ENCODE results near the gene EHBP1L1. TPM values are rescaled to one million over a fixed set of nuclear protein-coding genes. Genes with fewer than 3 reads are reported as not detected.

EHBP1L1 gene
- total RNA-seq, 4 donors from 2014 or later: 46.5 to 101 (median 87.4) TPM

GRCh38 chr11:65579291-65579690 is 3.4 kb downstream of the EHBP1L1 start:
- Histone ChIP-seq H3K36me3 (peaks cover 27 to 65% (median 30%) of the 10 kb centered on the region in 3 donors), H3K9me3 (no peaks in the 10 kb centered on the region), H3K4me1 (peaks cover 27 to 68% (median 36%) of the 10 kb centered on the region in 3 donors), H3K27me3 (no peaks in the 10 kb centered on the region), H3K4me3 (no peak overlapping the region), H3K27ac (peak overlapping the region in 3 of 4 donors; percentile 97 to 99 (median 98))
- DNase-seq: no peak
- no peak for TF ChIP-seq POLR2A (IDR thresholded peaks at IDR 0.05)
- no peak for TF ChIP-seq CTCF (IDR thresholded peaks at IDR 0.05)
- intact Hi-C loops (cut with DNase I): no loop called here
- 78 to 98% methylated on average over 4 of the region's 4 CpGs for WGBS, 2 donors

- intact Hi-C loops (cut with DNase I): no loop called here
- no peaks in the 10 kb centered on the region for H3K27me3 ChIP-seq
- no peaks in the 10 kb centered on the region for H3K9me3 ChIP-seq
- no peak for DNase-seq
- H3K4me1 ChIP-seq: peaks cover 22 to 68% (median 41%) of the 10 kb centered on the region in 3 donors
- peak overlapping the region in 1 of 4 donors; percentile 22 for H3K27ac ChIP-seq
- no peak for TF ChIP-seq CTCF (IDR thresholded peaks at IDR 0.05)
- TF ChIP-seq POLR2A (IDR thresholded peaks at IDR 0.05): no peak
- H3K36me3 ChIP-seq: peaks cover 27 to 74% (median 30%) of the 10 kb centered on the region in 3 donors
- WGBS, 2 donors: 90 to 94% methylated on average over 7 to 9 of the region's 19 CpGs
- H3K4me3 ChIP-seq: no peak overlapping the region
Observed at GRCh38 chr11:65580031-65580692, 4.3 kb downstream of the EHBP1L1 start.

GRCh38 chr11:65580756-65581155 is 4.9 kb downstream of the EHBP1L1 start:
- DNase-seq: no peak
- no peak for TF ChIP-seq POLR2A (IDR thresholded peaks at IDR 0.05)
- Histone ChIP-seq H3K9me3 (no peaks in the 10 kb centered on the region), H3K36me3 (peaks cover 27 to 80% (median 34%) of the 10 kb centered on the region in 3 donors), H3K27ac (peak overlapping the region in 1 of 4 donors; percentile 22), H3K27me3 (no peaks in the 10 kb centered on the region), H3K4me3 (no peak overlapping the region), H3K4me1 (peaks cover 19 to 68% (median 41%) of the 10 kb centered on the region in 3 donors)
- WGBS, 2 donors: 40 to 87% methylated on average over 1 to 6 of the region's 8 CpGs
- intact Hi-C loops (cut with DNase I): no loop called here

GRCh38 chr11:65581928-65582327 is 6.1 kb downstream of the EHBP1L1 start:
- TF ChIP-seq CTCF (IDR thresholded peaks at IDR 0.05) (no peak), POLR2A (IDR thresholded peaks at IDR 0.05) (no peak)
- Histone ChIP-seq H3K27me3 (no peaks in the 10 kb centered on the region), H3K9me3 (no peaks in the 10 kb centered on the region), H3K36me3 (peaks cover 27 to 92% (median 39%) of the 10 kb centered on the region in 3 donors), H3K4me3 (no peak overlapping the region), H3K4me1 (peaks cover 28 to 71% (median 41%) of the 10 kb centered on the region in 3 donors), H3K27ac (peak overlapping the region in 2 of 4 donors; percentile 22 to 33)
- 94 to 100% methylated on average over 1 to 2 of the region's 3 CpGs for WGBS, 2 donors
- intact Hi-C loops (cut with DNase I): no loop called here
- no peak for DNase-seq

GRCh38 chr11:65583589-65583988 is 7.7 kb downstream of the EHBP1L1 start:
- H3K27me3 ChIP-seq: no peaks in the 10 kb centered on the region
- H3K27ac ChIP-seq: peak overlapping the region in 1 of 4 donors; percentile 52
- H3K4me1 ChIP-seq: peaks cover 28 to 71% (median 33%) of the 10 kb centered on the region in 3 donors
- H3K36me3 ChIP-seq: peaks cover 27 to 83% (median 39%) of the 10 kb centered on the region in 3 donors
- no peak for DNase-seq
- 64 to 96% methylated on average over 3 to 6 of the region's 10 CpGs for WGBS, 2 donors
- H3K9me3 ChIP-seq: no peaks in the 10 kb centered on the region
- no peak for TF ChIP-seq CTCF (IDR thresholded peaks at IDR 0.05)
- no peak for TF ChIP-seq POLR2A (IDR thresholded peaks at IDR 0.05)
- no peak overlapping the region for H3K4me3 ChIP-seq
- intact Hi-C loops (cut with DNase I): no loop called here
